ENCODE data around the gene CYP4B1. TPM values are rescaled to one million over a fixed set of nuclear protein-coding genes. Genes with fewer than 3 reads are reported as not detected.

The CYP4B1 gene
- total and polyA plus RNA-seq, 2 experiments from 2014 or later = 0.25 to 0.67 TPM

GRCh38 chr1:46812065-46812963 lies 13.5 kb downstream of the CYP4B1 start:
- 80% methylated on average over 11 of the region's 11 CpGs for WGBS (ENCODE audit: low lambda C conversion rate, missing lambda C conversion rate)
- Histone ChIP-seq H3K4me3 (no peak overlapping the region), H3K27ac (no peak overlapping the region), H3K4me2 (no peak overlapping the region), H4K20me1 (ENCODE audit: insufficient read depth, poor library complexity, severe bottlenecking) (no peaks in the 10 kb centered on the region), H3K9me2 (replicated peaks; ENCODE audit: insufficient read depth) (no peaks in the 10 kb centered on the region), H3K27me3 (no peaks in the 10 kb centered on the region), H3K79me2 (no peaks in the 10 kb centered on the region), H3K4me1 (ENCODE audit: insufficient read depth) (no peaks in the 10 kb centered on the region), H3K9me3 (ENCODE audit: low read depth) (no peaks in the 10 kb centered on the region), H3K36me3 (replicated peaks; ENCODE audit: insufficient read depth, low read depth) (no peaks in the 10 kb centered on the region), H2AFZ (no peak overlapping the region)
- DNase-seq (ENCODE audit: low spot score) = no peak
- no peak for TF ChIP-seq CTCF (IDR thresholded peaks at IDR 0.05; ENCODE audit: poor library complexity)
- no peak for TF ChIP-seq EZH2 (IDR thresholded peaks at IDR 0.05; ENCODE audit: borderline replicate concordance)
- TF ChIP-seq EZH2phosphoT487 (IDR thresholded peaks at IDR 0.05; ENCODE audit: low read depth, severe bottlenecking, unreplicated experiment) = no peak

GRCh38 chr1:46812996-46813857 lies 14.4 kb downstream of the CYP4B1 start:
- no peaks in the 10 kb centered on the region for H3K4me1 ChIP-seq (ENCODE audit: insufficient read depth)
- 93% methylated on average over 11 of the region's 11 CpGs for WGBS (ENCODE audit: low lambda C conversion rate, missing lambda C conversion rate)
- no peak overlapping the region for H3K27ac ChIP-seq
- no peaks in the 10 kb centered on the region for H3K79me2 ChIP-seq
- H3K27me3 ChIP-seq = no peaks in the 10 kb centered on the region
- H3K9me3 ChIP-seq (ENCODE audit: low read depth) = no peaks in the 10 kb centered on the region
- no peaks in the 10 kb centered on the region for H3K9me2 ChIP-seq (replicated peaks; ENCODE audit: insufficient read depth)
- DNase-seq (ENCODE audit: low spot score) = no peak
- H4K20me1 ChIP-seq (ENCODE audit: insufficient read depth, poor library complexity, severe bottlenecking) = no peaks in the 10 kb centered on the region
- no peak overlapping the region for H3K4me2 ChIP-seq
- no peak overlapping the region for H2AFZ ChIP-seq
- TF ChIP-seq EZH2phosphoT487 (IDR thresholded peaks at IDR 0.05; ENCODE audit: low read depth, severe bottlenecking, unreplicated experiment) = no peak
- TF ChIP-seq EZH2 (IDR thresholded peaks at IDR 0.05; ENCODE audit: borderline replicate concordance) = no peak
- TF ChIP-seq CTCF (IDR thresholded peaks at IDR 0.05; ENCODE audit: poor library complexity) = no peak
- no peaks in the 10 kb centered on the region for H3K36me3 ChIP-seq (replicated peaks; ENCODE audit: insufficient read depth, low read depth)
- no peak overlapping the region for H3K4me3 ChIP-seq

- Histone ChIP-seq H3K9me3 (ENCODE audit: low read depth) (no peaks in the 10 kb centered on the region), H3K4me2 (no peak overlapping the region), H3K4me1 (ENCODE audit: insufficient read depth) (no peaks in the 10 kb centered on the region), H3K4me3 (no peak overlapping the region), H2AFZ (no peak overlapping the region), H3K27ac (no peak overlapping the region), H4K20me1 (ENCODE audit: insufficient read depth, poor library complexity, severe bottlenecking) (no peaks in the 10 kb centered on the region), H3K27me3 (no peaks in the 10 kb centered on the region), H3K79me2 (no peaks in the 10 kb centered on the region), H3K36me3 (replicated peaks; ENCODE audit: insufficient read depth, low read depth) (no peaks in the 10 kb centered on the region), H3K9me2 (replicated peaks; ENCODE audit: insufficient read depth) (no peaks in the 10 kb centered on the region)
- DNase-seq (ENCODE audit: low spot score) = no peak
- no peak for TF ChIP-seq EZH2 (IDR thresholded peaks at IDR 0.05; ENCODE audit: borderline replicate concordance)
- no peak for TF ChIP-seq EZH2phosphoT487 (IDR thresholded peaks at IDR 0.05; ENCODE audit: low read depth, severe bottlenecking, unreplicated experiment)
- no peak for TF ChIP-seq CTCF (IDR thresholded peaks at IDR 0.05; ENCODE audit: poor library complexity)
- 96% methylated on average over 9 of the region's 9 CpGs for WGBS (ENCODE audit: low lambda C conversion rate, missing lambda C conversion rate)
Measured at GRCh38 chr1:46813858-46814396, 15.1 kb downstream of the CYP4B1 start.

Measured in hepatocyte (in vitro differentiated cells).